ENCODE data around the gene ZW10. TPM values are rescaled to one million over a fixed set of nuclear protein-coding genes. Genes with fewer than 3 reads are reported as not detected.

The ZW10 gene
- total RNA-seq, 4 donors from 2014 or later = 5.6 to 11.9 (median 8.6) TPM

DNA sequence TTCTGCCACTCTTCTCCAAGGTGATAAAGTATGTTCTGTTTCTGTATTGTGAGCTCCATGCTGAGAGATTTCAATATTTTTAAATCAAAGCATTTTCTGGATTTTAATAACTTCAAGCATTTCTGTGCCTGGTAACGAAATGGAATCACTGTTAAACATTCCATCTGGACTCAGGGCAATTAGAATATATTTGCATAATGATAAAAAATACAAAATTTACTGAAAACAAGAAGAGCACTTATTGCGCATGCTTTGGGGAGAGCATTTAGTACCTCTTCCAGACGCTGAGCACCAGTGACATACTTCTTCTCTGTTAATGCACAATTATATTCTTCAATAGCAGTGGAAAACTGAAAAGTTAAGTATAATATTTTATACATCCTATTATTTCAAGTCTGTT, 13.3 kb downstream of the ZW10 start:
- TF ChIP-seq POLR2A (IDR thresholded peaks at IDR 0.05) = no peak
- TF ChIP-seq, protein P1, sequence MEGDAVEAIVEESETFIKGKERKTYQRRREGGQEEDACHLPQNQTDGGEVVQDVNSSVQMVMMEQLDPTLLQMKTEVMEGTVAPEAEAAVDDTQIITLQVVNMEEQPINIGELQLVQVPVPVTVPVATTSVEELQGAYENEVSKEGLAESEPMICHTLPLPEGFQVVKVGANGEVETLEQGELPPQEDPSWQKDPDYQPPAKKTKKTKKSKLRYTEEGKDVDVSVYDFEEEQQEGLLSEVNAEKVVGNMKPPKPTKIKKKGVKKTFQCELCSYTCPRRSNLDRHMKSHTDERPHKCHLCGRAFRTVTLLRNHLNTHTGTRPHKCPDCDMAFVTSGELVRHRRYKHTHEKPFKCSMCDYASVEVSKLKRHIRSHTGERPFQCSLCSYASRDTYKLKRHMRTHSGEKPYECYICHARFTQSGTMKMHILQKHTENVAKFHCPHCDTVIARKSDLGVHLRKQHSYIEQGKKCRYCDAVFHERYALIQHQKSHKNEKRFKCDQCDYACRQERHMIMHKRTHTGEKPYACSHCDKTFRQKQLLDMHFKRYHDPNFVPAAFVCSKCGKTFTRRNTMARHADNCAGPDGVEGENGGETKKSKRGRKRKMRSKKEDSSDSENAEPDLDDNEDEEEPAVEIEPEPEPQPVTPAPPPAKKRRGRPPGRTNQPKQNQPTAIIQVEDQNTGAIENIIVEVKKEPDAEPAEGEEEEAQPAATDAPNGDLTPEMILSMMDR (IDR thresholded peaks at IDR 0.05) = no peak
- no peaks in the 10 kb centered on the region for H3K4me1 ChIP-seq
- H3K27ac ChIP-seq = no peak overlapping the region
- no peaks in the 10 kb centered on the region for H3K27me3 ChIP-seq
- in situ Hi-C loops (cut with MboI; ENCODE audit: low pct_ligation_motif_present in 1 of 4, low pct_unique_long_range_greater_than_20kb in 1 of 4, low sequenced_read_pairs in 3 of 4) (no loop called here), intact Hi-C loops (cut with DNase I; ENCODE audit: low total_unique reads) (no loop called here)
- no peaks in the 10 kb centered on the region for H3K9me3 ChIP-seq
- DNase-seq = no peak
- peaks cover 0 to 45% (median 24%) of the 10 kb centered on the region in 4 donors for H3K36me3 ChIP-seq
- WGBS, 2 donors (ENCODE audit: low coverage in 1 of 2) = 93 to 97% methylated on average over 3 of the region's 3 CpGs
- no peak overlapping the region for H3K4me3 ChIP-seq

DNA sequence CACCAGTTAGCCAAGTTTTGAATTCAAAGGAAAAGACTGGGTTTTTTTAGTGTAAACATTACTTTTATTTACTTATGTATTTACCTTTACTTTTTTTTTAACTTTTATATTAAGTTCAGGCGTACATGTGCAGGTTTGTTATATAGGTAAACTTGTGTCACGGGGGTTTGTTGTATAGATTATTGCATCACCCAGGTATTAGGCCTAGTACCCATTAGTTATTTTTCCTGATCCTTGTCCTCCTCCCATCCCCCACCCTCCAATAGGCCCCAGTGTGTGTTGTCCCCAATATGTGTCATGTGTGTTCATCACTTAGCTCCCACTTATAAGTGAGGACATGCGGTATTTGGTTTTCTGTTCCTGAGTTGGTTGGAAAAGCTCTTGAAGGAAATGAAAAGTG, 20.6 kb downstream of the ZW10 start:
- Histone ChIP-seq H3K36me3 (peaks cover 0 to 40% (median 14%) of the 10 kb centered on the region in 4 donors), H3K4me3 (no peak overlapping the region), H3K27ac (no peak overlapping the region), H3K4me1 (no peaks in the 10 kb centered on the region), H3K27me3 (no peaks in the 10 kb centered on the region), H3K9me3 (no peaks in the 10 kb centered on the region)
- intact Hi-C loops (cut with DNase I; ENCODE audit: low total_unique reads) = no loop called here
- TF ChIP-seq, protein P1 (IDR thresholded peaks at IDR 0.05) = no peak
- TF ChIP-seq POLR2AphosphoS5 (IDR thresholded peaks at IDR 0.05) (no peak), EP300 (IDR thresholded peaks at IDR 0.05; ENCODE audit: low read depth) (no peak), POLR2A (IDR thresholded peaks at IDR 0.05) (no peak)
- no peak for DNase-seq
- 95 to 100% methylated on average over 3 of the region's 3 CpGs for WGBS, 2 donors (ENCODE audit: low coverage in 1 of 2)
- in situ Hi-C loops (cut with MboI; ENCODE audit: low pct_ligation_motif_present in 1 of 4, low pct_unique_long_range_greater_than_20kb in 1 of 4, low sequenced_read_pairs in 3 of 4) = no loop called here

DNA sequence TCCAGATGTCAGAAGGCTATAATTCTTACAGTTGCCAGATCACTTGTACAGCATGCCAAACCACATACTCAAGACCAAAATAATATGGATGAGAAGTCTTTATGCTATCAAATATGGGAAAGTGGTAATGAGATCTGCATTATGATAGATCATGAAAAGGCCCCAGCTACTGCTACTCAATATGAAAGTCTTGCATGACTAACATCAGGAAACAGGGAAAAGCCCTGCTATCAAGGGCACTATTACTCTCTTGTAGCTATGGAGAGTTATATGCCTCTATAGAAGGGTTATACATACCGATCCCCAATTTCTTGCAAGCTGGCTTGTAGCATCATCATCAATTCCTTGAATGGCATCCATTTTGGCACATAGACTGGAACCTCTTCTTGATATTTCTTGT, 37.2 kb downstream of the ZW10 start:
- intact Hi-C loops (cut with DNase I; ENCODE audit: low total_unique reads) = loop anchor here (10.0 kb wide), 1 partner anchor 432 kb away; no protein-coding TSS in a partner anchor
- Histone ChIP-seq H3K4me1 (no peaks in the 10 kb centered on the region), H3K27ac (no peak overlapping the region), H3K27me3 (no peaks in the 10 kb centered on the region), H3K36me3 (peaks cover 0 to 62% (median 25%) of the 10 kb centered on the region in 4 donors), H3K9me3 (no peaks in the 10 kb centered on the region), H3K4me3 (no peak overlapping the region)
- in situ Hi-C loops (cut with MboI; ENCODE audit: low pct_ligation_motif_present in 1 of 4, low pct_unique_long_range_greater_than_20kb in 1 of 4, low sequenced_read_pairs in 3 of 4) = loop anchor here (10.0 to 25.0 kb wide), 4 partner anchors 199 to 432 kb away; partner anchors contain the start of gene TTC12 (in 2 of the 4)
- 77 to 90% methylated on average over 1 of the region's 1 CpG for WGBS, 2 donors (ENCODE audit: low coverage in 1 of 2)
- TF ChIP-seq EP300 (IDR thresholded peaks at IDR 0.05; ENCODE audit: low read depth) (no peak), POLR2A (IDR thresholded peaks at IDR 0.05) (no peak), POLR2AphosphoS5 (IDR thresholded peaks at IDR 0.05) (no peak)
- TF ChIP-seq, protein P1 (IDR thresholded peaks at IDR 0.05) = no peak
- DNase-seq = no peak

DNA sequence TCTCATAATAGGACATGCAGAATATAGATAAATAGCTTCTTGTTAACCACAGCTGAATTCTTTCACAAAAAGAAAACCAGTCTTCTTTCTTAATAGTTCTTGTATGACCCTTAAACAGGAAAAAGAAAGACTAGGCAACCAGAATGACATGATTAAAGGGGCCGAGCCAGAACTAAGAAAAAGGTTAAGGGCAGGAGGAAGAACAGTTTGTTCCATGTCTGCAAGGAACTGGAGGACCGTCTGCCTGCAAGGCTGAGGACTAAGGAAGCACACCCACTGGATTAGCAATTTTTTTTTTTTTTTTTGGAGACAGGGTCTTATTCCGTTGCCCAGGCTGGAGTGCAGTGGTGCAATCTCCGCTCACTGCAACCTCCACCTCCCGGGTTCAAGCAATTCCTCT, 41.4 kb downstream of the ZW10 start:
- intact Hi-C loops (cut with DNase I; ENCODE audit: low total_unique reads) = loop anchor here (10.0 kb wide), 1 partner anchor 427 kb away; no protein-coding TSS in a partner anchor
- no peak for DNase-seq
- Histone ChIP-seq H3K27ac (no peak overlapping the region), H3K4me3 (no peak overlapping the region), H3K4me1 (no peaks in the 10 kb centered on the region), H3K9me3 (no peaks in the 10 kb centered on the region), H3K36me3 (peaks cover 0 to 27% (median 9%) of the 10 kb centered on the region in 4 donors), H3K27me3 (no peaks in the 10 kb centered on the region)
- TF ChIP-seq EP300 (IDR thresholded peaks at IDR 0.05; ENCODE audit: low read depth) (no peak), POLR2A (IDR thresholded peaks at IDR 0.05) (no peak), POLR2AphosphoS5 (IDR thresholded peaks at IDR 0.05) (no peak)
- TF ChIP-seq, protein P1 (IDR thresholded peaks at IDR 0.05) = no peak
- 86 to 100% methylated on average over 1 to 5 of the region's 5 CpGs for WGBS, 2 donors (ENCODE audit: low coverage in 1 of 2)
- in situ Hi-C loops (cut with MboI; ENCODE audit: low pct_ligation_motif_present in 1 of 4, low pct_unique_long_range_greater_than_20kb in 1 of 4, low sequenced_read_pairs in 3 of 4) = loop anchor here (10.0 to 25.0 kb wide), 4 partner anchors 195 to 427 kb away; partner anchors contain the start of gene TTC12 (in 2 of the 4)

Measured in transverse colon (tissue), 4 donors.